ENCODE data around the gene RREB1.

DNA sequence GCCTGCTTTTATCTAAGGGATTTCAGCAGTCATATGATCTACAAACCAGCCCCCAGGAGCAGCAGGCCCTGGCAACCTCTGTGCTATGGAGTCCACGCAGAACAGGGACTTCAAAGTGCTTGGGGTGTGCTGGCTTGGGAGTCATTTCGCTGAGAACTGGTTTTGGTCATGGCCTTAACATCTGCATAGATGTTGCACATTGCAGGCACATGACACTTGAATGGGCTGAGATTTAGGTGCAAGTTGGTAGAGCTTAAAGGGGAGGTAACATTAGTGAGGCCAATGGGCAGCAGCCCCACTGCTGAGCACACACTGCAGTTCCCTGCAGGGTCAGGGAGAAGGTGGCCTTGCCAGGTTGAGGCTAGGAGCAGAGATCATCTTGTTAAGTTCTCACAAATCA, 43.6 kb downstream of the RREB1 start:
- TF ChIP-seq, protein P1, sequence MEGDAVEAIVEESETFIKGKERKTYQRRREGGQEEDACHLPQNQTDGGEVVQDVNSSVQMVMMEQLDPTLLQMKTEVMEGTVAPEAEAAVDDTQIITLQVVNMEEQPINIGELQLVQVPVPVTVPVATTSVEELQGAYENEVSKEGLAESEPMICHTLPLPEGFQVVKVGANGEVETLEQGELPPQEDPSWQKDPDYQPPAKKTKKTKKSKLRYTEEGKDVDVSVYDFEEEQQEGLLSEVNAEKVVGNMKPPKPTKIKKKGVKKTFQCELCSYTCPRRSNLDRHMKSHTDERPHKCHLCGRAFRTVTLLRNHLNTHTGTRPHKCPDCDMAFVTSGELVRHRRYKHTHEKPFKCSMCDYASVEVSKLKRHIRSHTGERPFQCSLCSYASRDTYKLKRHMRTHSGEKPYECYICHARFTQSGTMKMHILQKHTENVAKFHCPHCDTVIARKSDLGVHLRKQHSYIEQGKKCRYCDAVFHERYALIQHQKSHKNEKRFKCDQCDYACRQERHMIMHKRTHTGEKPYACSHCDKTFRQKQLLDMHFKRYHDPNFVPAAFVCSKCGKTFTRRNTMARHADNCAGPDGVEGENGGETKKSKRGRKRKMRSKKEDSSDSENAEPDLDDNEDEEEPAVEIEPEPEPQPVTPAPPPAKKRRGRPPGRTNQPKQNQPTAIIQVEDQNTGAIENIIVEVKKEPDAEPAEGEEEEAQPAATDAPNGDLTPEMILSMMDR (IDR thresholded peaks at IDR 0.05) = no peak
- no peak for TF ChIP-seq POLR2A (IDR thresholded peaks at IDR 0.05)

Data from testis (tissue), 2 donors.